HG02943 (cell line): Measurements from ENCODE around the gene SMIM35.
"Not testable (repeated sequence)": the region's sequence is repeated elsewhere in the genome, so short reads cannot be mapped to it uniquely, and the experiment has no call there.

Experiments
- ATAC-seq: cut with Tn5 transposase; IDR thresholded peaks from one replicate; pipeline ENCODE4 v1.9.1; 2021; ENCODE audit warnings: mild to moderate bottlenecking, low read depth, moderate library complexity; ENCODE audit not compliant: unreplicated experiment

Gene SMIM35

GRCh38 chr11:118007563-118008270, 79.0 kb downstream of the SMIM35 start:
- not testable (repeated sequence) for ATAC-seq

- no peak for ATAC-seq
These were observed 79.7 kb downstream of the SMIM35 start for GRCh38 chr11:118007040-118007439.

- ATAC-seq: no peak
These were observed 80.6 kb downstream of the SMIM35 start for GRCh38 chr11:118006153-118006534.

- no peak for ATAC-seq
These were observed 81.3 kb downstream of the SMIM35 start for GRCh38 chr11:118005224-118006152.

- ATAC-seq: no peak
These were observed 82.1 kb downstream of the SMIM35 start for GRCh38 chr11:118004543-118005223.

GRCh38 chr11:118003456-118003855, 83.3 kb downstream of the SMIM35 start:
- no peak for ATAC-seq

- ATAC-seq: no peak
These were observed 84.0 kb downstream of the SMIM35 start for GRCh38 chr11:118002541-118003423.

GRCh38 chr11:118002010-118002540, 84.7 kb downstream of the SMIM35 start:
- no peak for ATAC-seq

- no peak for ATAC-seq
These were observed 85.2 kb downstream of the SMIM35 start for GRCh38 chr11:118001494-118001971.

- ATAC-seq: no peak
These were observed 85.9 kb downstream of the SMIM35 start for GRCh38 chr11:118000850-118001228.

- ATAC-seq: no peak
These were observed 86.5 kb downstream of the SMIM35 start for GRCh38 chr11:118000067-118000849.

GRCh38 chr11:117999354-117999993, 87.3 kb downstream of the SMIM35 start:
- no peak for ATAC-seq

- ATAC-seq: no peak
These were observed 88.0 kb downstream of the SMIM35 start for GRCh38 chr11:117998664-117999353.

GRCh38 chr11:117997823-117998579, 88.8 kb downstream of the SMIM35 start:
- peak; percentile 66 for ATAC-seq

GRCh38 chr11:117997406-117997805, 89.4 kb downstream of the SMIM35 start:
- ATAC-seq: no peak

- no peak for ATAC-seq
These were observed 90.7 kb downstream of the SMIM35 start for GRCh38 chr11:117996058-117996457.

GRCh38 chr11:117995472-117995871, 91.3 kb downstream of the SMIM35 start:
- no peak for ATAC-seq
